ENCODE data around the gene KSR2. TPM values are rescaled to one million over a fixed set of nuclear protein-coding genes. Genes with fewer than 3 reads are reported as not detected.
A peak's percentile ranks its signal among the peaks of the same experiment; 100 is the strongest.

KSR2 gene
- total RNA-seq, 2 experiments from 2014 or later: 0.14 to 0.16 TPM

DNA sequence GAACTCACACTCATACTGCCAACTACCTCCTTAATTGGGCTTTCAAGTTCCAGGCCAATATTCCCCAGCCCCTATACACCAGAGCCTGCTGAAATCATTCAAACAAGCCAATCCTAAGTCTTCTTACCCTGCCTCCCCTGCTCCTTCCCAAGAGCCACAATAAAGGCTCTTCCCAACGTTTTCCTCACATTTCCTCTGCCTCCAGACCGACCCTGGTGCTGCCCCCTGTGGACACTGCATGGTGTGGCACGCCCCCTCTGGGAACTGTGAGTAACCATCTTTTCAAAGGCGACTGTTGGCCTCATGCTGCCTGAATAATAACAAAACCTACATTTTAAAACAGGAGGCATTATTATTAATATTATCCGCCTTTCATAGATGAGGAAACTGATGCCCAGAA is 495.8 kb downstream of the KSR2 start:
- CTCF ChIA-PET: interaction anchor here (0.7 kb wide), 1 partner anchor 106 kb away, joined by 3 read pairs; no protein-coding TSS in a partner anchor
- Mint-ChIP-seq H3K36me3 (ENCODE audit: low read depth) (no peaks in the 10 kb centered on the region), H3K27ac (no peak overlapping the region)

GRCh38 chr12:117470804-117471203 is 498.0 kb downstream of the KSR2 start:
- intact Hi-C loops (cut with DNase I, micrococcal nuclease): no loop called here
- DNase-seq (peak; percentile 11), ATAC-seq (no peak)
- Mint-ChIP-seq H3K4me1 (no peaks in the 10 kb centered on the region), H3K4me3 (no peak overlapping the region), H3K27me3 (peaks cover 3% of the 10 kb centered on the region), H3K9me3 (ENCODE audit: low read depth) (peaks cover 2% of the 10 kb centered on the region), H3K36me3 (ENCODE audit: low read depth) (no peaks in the 10 kb centered on the region), H3K27ac (no peak overlapping the region)
- ChIA-PET POLR2A (no interaction called here), CTCF (no interaction called here)

More for the DNA sequence above, 495.8 kb downstream of the KSR2 start:
- DNase-seq (peak; percentile 10), ATAC-seq (no peak)
- intact Hi-C loops (cut with DNase I, micrococcal nuclease): no loop called here
- Mint-ChIP-seq H3K27me3 (peaks cover 3% of the 10 kb centered on the region), H3K4me3 (no peak overlapping the region), H3K9me3 (ENCODE audit: low read depth) (peaks cover 2% of the 10 kb centered on the region), H3K4me1 (no peaks in the 10 kb centered on the region)
- POLR2A ChIA-PET: no interaction called here

GRCh38 chr12:117469883-117470483 is 498.8 kb downstream of the KSR2 start:
- Mint-ChIP-seq H3K4me3 (no peak overlapping the region), H3K9me3 (ENCODE audit: low read depth) (peaks cover 2% of the 10 kb centered on the region), H3K4me1 (no peaks in the 10 kb centered on the region), H3K27ac (no peak overlapping the region), H3K27me3 (peaks cover 3% of the 10 kb centered on the region), H3K36me3 (ENCODE audit: low read depth) (no peaks in the 10 kb centered on the region)
- ChIA-PET CTCF (no interaction called here), POLR2A (no interaction called here)
- ATAC-seq: no peak
- no peak for DNase-seq
- intact Hi-C loops (cut with DNase I, micrococcal nuclease): no loop called here

DNA sequence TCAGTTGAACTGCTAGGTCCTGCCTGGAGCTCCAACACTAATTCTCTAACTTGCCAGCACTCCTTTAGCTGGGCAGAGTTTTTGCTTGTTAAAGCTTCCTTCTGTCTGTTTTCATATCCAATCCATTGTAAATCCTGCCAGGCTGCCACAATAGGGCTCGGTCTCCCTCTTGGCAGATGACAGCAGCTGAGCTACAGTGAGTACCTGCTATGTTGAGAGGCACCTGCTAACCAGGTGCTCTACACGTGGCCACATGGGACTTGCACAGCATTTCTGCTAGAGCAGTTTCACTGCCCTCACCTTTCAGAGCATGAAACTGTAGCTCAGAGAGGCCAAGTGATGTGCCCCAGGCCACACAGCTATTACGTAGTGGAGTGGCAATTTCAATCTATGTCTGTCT is 500.8 kb downstream of the KSR2 start:
- Mint-ChIP-seq H3K9me3 (ENCODE audit: low read depth) (peaks cover 2% of the 10 kb centered on the region), H3K27me3 (no peaks in the 10 kb centered on the region), H3K27ac (no peak overlapping the region), H3K4me1 (no peaks in the 10 kb centered on the region), H3K36me3 (ENCODE audit: low read depth) (no peaks in the 10 kb centered on the region), H3K4me3 (no peak overlapping the region)
- DNase-seq (no peak), ATAC-seq (no peak)
- intact Hi-C loops (cut with DNase I, micrococcal nuclease): no loop called here
- ChIA-PET CTCF (interaction anchor here (0.6 kb wide), 1 partner anchor 119 kb away, joined by 3 read pairs; no protein-coding TSS in a partner anchor), POLR2A (no interaction called here)

DNA sequence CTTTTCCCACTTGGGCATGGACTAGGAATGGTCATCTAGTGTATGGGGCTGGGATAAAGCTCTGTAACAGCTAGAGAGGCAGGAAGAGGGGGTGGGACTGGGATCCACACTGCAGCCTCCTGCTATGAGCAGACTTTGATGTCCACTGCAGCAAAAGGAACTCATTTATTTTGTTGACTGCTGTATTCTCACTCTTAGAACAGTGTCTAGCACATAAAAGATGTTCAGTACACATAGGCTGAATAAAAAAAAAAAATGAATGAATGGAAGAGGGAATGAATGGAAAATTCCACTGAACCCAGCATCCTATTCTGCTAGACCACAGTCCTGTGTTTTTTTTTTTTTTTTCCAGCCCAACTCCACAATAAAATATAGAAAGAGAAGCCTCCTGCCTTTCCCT is 501.2 kb downstream of the KSR2 start:
- Mint-ChIP-seq H3K4me3 (no peak overlapping the region), H3K36me3 (ENCODE audit: low read depth) (no peaks in the 10 kb centered on the region), H3K9me3 (ENCODE audit: low read depth) (peaks cover 4% of the 10 kb centered on the region), H3K27ac (no peak overlapping the region), H3K4me1 (no peaks in the 10 kb centered on the region), H3K27me3 (no peaks in the 10 kb centered on the region)
- ChIA-PET POLR2A (no interaction called here), CTCF (interaction anchor here (0.6 kb wide), 1 partner anchor 120 kb away, joined by 3 read pairs; no protein-coding TSS in a partner anchor)
- intact Hi-C loops (cut with DNase I, micrococcal nuclease): no loop called here
- ATAC-seq: no peak
- no peak for DNase-seq

DNA sequence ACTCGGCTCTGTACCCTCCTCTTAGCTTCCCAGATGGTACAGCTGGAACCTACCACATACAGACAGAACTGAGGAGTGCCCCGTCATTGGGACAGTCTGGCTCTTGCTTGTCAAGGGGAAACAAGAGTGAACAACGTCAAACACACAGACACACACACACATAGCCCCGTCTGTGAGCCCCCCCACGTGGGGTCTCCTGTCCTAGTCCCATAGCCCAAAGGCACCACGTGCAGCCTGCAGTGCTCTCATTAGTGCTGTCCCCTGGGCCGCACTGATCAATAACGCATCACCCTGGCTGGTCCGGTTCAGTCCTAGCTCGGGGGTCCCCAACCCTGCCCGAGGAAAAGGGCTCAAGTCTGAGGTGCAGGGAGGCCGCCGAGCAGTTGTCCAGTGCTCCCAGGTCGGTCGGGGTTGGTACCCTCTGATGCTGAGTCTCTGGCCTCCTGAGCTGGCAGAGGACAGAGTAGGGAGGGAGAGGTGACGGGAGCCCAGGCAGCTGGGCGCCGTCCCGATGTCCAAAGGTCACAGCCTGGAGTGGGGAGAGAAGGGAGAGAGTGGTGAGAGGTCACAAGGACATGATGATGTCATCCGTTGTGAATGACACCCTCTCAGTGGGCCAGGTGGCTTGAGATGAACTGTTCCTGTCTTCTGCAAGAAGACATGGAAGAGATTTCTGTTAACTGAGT is 502.0 kb downstream of the KSR2 start:
- H3K36me3 Mint-ChIP-seq (ENCODE audit: low read depth): no peaks in the 10 kb centered on the region
- no peaks in the 10 kb centered on the region for H3K27me3 Mint-ChIP-seq
- no peak overlapping the region for H3K4me3 Mint-ChIP-seq
- ChIA-PET CTCF (interaction anchor here (0.6 kb wide), 1 partner anchor 57 kb away, joined by 3 read pairs; no protein-coding TSS in a partner anchor), POLR2A (no interaction called here)
- H3K4me1 Mint-ChIP-seq: no peaks in the 10 kb centered on the region
- no peak overlapping the region for H3K27ac Mint-ChIP-seq
- DNase-seq (no peak), ATAC-seq (no peak)
- intact Hi-C loops (cut with DNase I, micrococcal nuclease): no loop called here
- H3K9me3 Mint-ChIP-seq (ENCODE audit: low read depth): peaks cover 6% of the 10 kb centered on the region

- intact Hi-C loops (cut with DNase I, micrococcal nuclease): no loop called here
- Mint-ChIP-seq H3K4me1 (no peaks in the 10 kb centered on the region), H3K27ac (no peak overlapping the region), H3K36me3 (ENCODE audit: low read depth) (no peaks in the 10 kb centered on the region), H3K4me3 (no peak overlapping the region), H3K27me3 (no peaks in the 10 kb centered on the region), H3K9me3 (ENCODE audit: low read depth) (peaks cover 3% of the 10 kb centered on the region)
- DNase-seq: no peak
- CTCF ChIA-PET: no interaction called here
- POLR2A ChIA-PET: no interaction called here
- ATAC-seq: no peak
These were observed 507.1 kb downstream of the KSR2 start for GRCh38 chr12:117461732-117462131.

GRCh38 chr12:117459229-117459628 is 509.6 kb downstream of the KSR2 start:
- intact Hi-C loops (cut with DNase I, micrococcal nuclease): no loop called here
- ATAC-seq (no peak), DNase-seq (no peak)
- ChIA-PET CTCF (no interaction called here), POLR2A (no interaction called here)
- H3K4me3 Mint-ChIP-seq: no peak overlapping the region
- no peaks in the 10 kb centered on the region for H3K27me3 Mint-ChIP-seq
- no peak overlapping the region for H3K27ac Mint-ChIP-seq
- H3K36me3 Mint-ChIP-seq (ENCODE audit: low read depth): no peaks in the 10 kb centered on the region
- H3K9me3 Mint-ChIP-seq (ENCODE audit: low read depth): peaks cover 3% of the 10 kb centered on the region
- H3K4me1 Mint-ChIP-seq: no peaks in the 10 kb centered on the region

GRCh38 chr12:117457189-117457588 is 511.6 kb downstream of the KSR2 start:
- Mint-ChIP-seq H3K36me3 (ENCODE audit: low read depth) (no peaks in the 10 kb centered on the region), H3K4me3 (no peak overlapping the region)
- CTCF ChIA-PET: interaction anchor here (0.7 kb wide), 1 partner anchor 25 kb away, joined by 3 read pairs; no protein-coding TSS in a partner anchor

GRCh38 chr12:117456076-117456475 is 512.7 kb downstream of the KSR2 start:
- intact Hi-C loops (cut with DNase I, micrococcal nuclease): no loop called here

More at GRCh38 chr12:117457189-117457588, 511.6 kb downstream of the KSR2 start:
- intact Hi-C loops (cut with DNase I, micrococcal nuclease): no loop called here
- ATAC-seq (no peak), DNase-seq (no peak)
- Mint-ChIP-seq H3K4me1 (no peaks in the 10 kb centered on the region), H3K9me3 (ENCODE audit: low read depth) (no peaks in the 10 kb centered on the region), H3K27me3 (no peaks in the 10 kb centered on the region), H3K27ac (no peak overlapping the region)
- POLR2A ChIA-PET: no interaction called here

DNA sequence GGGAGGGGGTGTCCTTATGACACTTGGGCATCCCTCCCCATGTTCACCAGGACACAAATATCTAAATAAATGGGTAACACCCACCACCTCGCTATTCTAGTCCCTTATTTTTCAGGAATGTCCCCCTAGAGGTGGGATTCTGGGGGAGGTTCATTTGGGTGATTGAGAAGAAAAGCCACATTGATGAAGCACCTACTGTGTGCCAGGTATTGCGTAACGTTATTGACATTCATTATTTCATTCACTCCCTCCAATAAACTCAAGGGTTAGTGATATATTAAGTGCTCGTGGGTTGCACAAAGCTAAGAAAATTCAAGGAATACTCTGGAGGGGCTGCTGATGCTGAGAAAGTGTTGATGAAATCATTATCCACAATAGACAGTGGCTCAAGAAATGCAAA is 514.8 kb downstream of the KSR2 start:
- intact Hi-C loops (cut with DNase I, micrococcal nuclease): no loop called here
- POLR2A ChIA-PET: no interaction called here
- no peaks in the 10 kb centered on the region for H3K27me3 Mint-ChIP-seq

More at GRCh38 chr12:117456076-117456475, 512.7 kb downstream of the KSR2 start:
- POLR2A ChIA-PET: no interaction called here
- no peak overlapping the region for H3K4me3 Mint-ChIP-seq
- CTCF ChIA-PET: no interaction called here
- H3K27ac Mint-ChIP-seq: no peak overlapping the region
- H3K9me3 Mint-ChIP-seq (ENCODE audit: low read depth): no peaks in the 10 kb centered on the region
- ATAC-seq: no peak
- H3K27me3 Mint-ChIP-seq: no peaks in the 10 kb centered on the region
- no peaks in the 10 kb centered on the region for H3K4me1 Mint-ChIP-seq
- no peak for DNase-seq
- H3K36me3 Mint-ChIP-seq (ENCODE audit: low read depth): no peaks in the 10 kb centered on the region

GRCh38 chr12:117452112-117452511 is 516.7 kb downstream of the KSR2 start:
- no peaks in the 10 kb centered on the region for H3K4me1 Mint-ChIP-seq
- ATAC-seq: no peak
- POLR2A ChIA-PET: no interaction called here

More for the DNA sequence above, 514.8 kb downstream of the KSR2 start:
- no peak for DNase-seq
- ATAC-seq: no peak
- Mint-ChIP-seq H3K9me3 (ENCODE audit: low read depth) (no peaks in the 10 kb centered on the region), H3K27ac (no peak overlapping the region), H3K4me3 (no peak overlapping the region), H3K36me3 (ENCODE audit: low read depth) (no peaks in the 10 kb centered on the region), H3K4me1 (no peaks in the 10 kb centered on the region)
- CTCF ChIA-PET: no interaction called here

More at GRCh38 chr12:117452112-117452511, 516.7 kb downstream of the KSR2 start:
- Mint-ChIP-seq H3K36me3 (ENCODE audit: low read depth) (no peaks in the 10 kb centered on the region), H3K27me3 (no peaks in the 10 kb centered on the region), H3K4me3 (no peak overlapping the region), H3K27ac (no peak overlapping the region), H3K9me3 (ENCODE audit: low read depth) (no peaks in the 10 kb centered on the region)
- CTCF ChIA-PET: no interaction called here
- intact Hi-C loops (cut with DNase I, micrococcal nuclease): no loop called here
- no peak for DNase-seq
